GM10248 (cell line): ENCODE data around the gene EFTUD2.

Experiments used
- CTCF ChIA-PET: fragments of 300-600 bp; sonication (Branson Sonifier 250); formaldehyde crosslinking; extraction: SDS; loops from one replicate; lab custom pipeline; 2021; ENCODE audit warnings: antibody characterized with exemption; lab: Yijun Ruan, JAX
- POLR2A ChIA-PET: fragments of 350-650 bp; sonication (Branson Sonifier 250); formaldehyde crosslinking; extraction: SDS; loops from one replicate; lab custom pipeline; 2020; ENCODE audit warnings: antibody characterized with exemption; lab: Yijun Ruan, JAX
- DNase-seq: peaks from one replicate; pipeline ENCODE4 v3.0.0; 2012; ENCODE audit errors: extremely low spot score
- CTCF ChIP-seq: IDR thresholded peaks from 2 replicates; pipeline ENCODE4 v1.5.1; 2012; ENCODE audit warnings: mild to moderate bottlenecking, low read depth; ENCODE audit errors: extremely low read depth, missing control alignments, control extremely low read depth

Gene EFTUD2

GRCh38 chr17:44850025-44850424 is 49.2 kb downstream of the EFTUD2 start:
- CTCF ChIA-PET, result interaction anchor here (1.1 to 2.1 kb wide), 4 partner anchors 9 to 43 kb away, joined by 3 to 5 read pairs (median 4); no protein-coding TSS in a partner anchor
- no peak for TF ChIP-seq CTCF
- POLR2A ChIA-PET, result no interaction called here
- no peak for DNase-seq

- TF ChIP-seq CTCF, result no peak
- no peak for DNase-seq
- CTCF ChIA-PET, result interaction anchor here (1.0 to 2.1 kb wide), 5 partner anchors 8 to 69 kb away, joined by 3 to 8 read pairs (median 5); no protein-coding TSS in a partner anchor
- POLR2A ChIA-PET, result interaction anchor here (0.6 kb wide), 1 partner anchor 43 kb away, joined by 10 read pairs; no protein-coding TSS in a partner anchor
Observed at GRCh38 chr17:44848961-44849489, 50.2 kb downstream of the EFTUD2 start.

- ChIA-PET CTCF (interaction anchor here (0.8 to 2.1 kb wide), 8 partner anchors 9 to 73 kb away, joined by 3 to 8 read pairs (median 5); no protein-coding TSS in a partner anchor), POLR2A (interaction anchor here (0.6 kb wide), 1 partner anchor 35 kb away, joined by 9 read pairs; no protein-coding TSS in a partner anchor)
- TF ChIP-seq CTCF, result no peak
- DNase-seq, result no peak
Observed at GRCh38 chr17:44848257-44848795, 50.9 kb downstream of the EFTUD2 start.

GRCh38 chr17:44847586-44847985 is 51.7 kb downstream of the EFTUD2 start, which contains the start of gene HIGD1B:
Gene HIGD1B, plus strand, starts transcription at chr17:44847883. Its CDS starts 270 bp downstream, at chr17:44848153.
- no peak for DNase-seq
- no peak for TF ChIP-seq CTCF
- POLR2A ChIA-PET, result interaction anchor here (0.6 kb wide), 1 partner anchor 34 kb away, joined by 9 read pairs; no protein-coding TSS in a partner anchor
- CTCF ChIA-PET, result interaction anchor here (0.9 to 2.0 kb wide), 5 partner anchors 10 to 72 kb away, joined by 5 to 8 read pairs (median 5); no protein-coding TSS in a partner anchor

- DNase-seq, result no peak
- POLR2A ChIA-PET, result no interaction called here
- TF ChIP-seq CTCF, result no peak
- CTCF ChIA-PET, result interaction anchor here (1.0 to 2.1 kb wide), 3 partner anchors 11 to 67 kb away, joined by 4 to 12 read pairs (median 7); no protein-coding TSS in a partner anchor
Observed at GRCh38 chr17:44846206-44846605, 53.0 kb downstream of the EFTUD2 start.

GRCh38 chr17:44844390-44844830 is 54.8 kb downstream of the EFTUD2 start:
- POLR2A ChIA-PET, result no interaction called here

More at GRCh38 chr17:44844390-44844830, 54.8 kb downstream of the EFTUD2 start:
- DNase-seq, result no peak
- CTCF ChIA-PET, result interaction anchor here (0.9 to 2.1 kb wide), 4 partner anchors 20 to 67 kb away, joined by 3 to 12 read pairs (median 4); no protein-coding TSS in a partner anchor
- TF ChIP-seq CTCF, result no peak
